Vagina (tissue), 2 donors: ENCODE data around the gene TMX3.

Experiments used
- POLR2A ChIP-seq, 2 donors: fragments of 450-650 bp; IDR thresholded peaks; one replicate each; pipeline ENCODE4 v1.6.1; 2017; ENCODE audit warnings: antibody characterized with exemption in 2 of 2, mild to moderate bottlenecking in 2 of 2, moderate library complexity in 2 of 2
- POLR2AphosphoS5 ChIP-seq, 2 donors: sonication (generic); formaldehyde crosslinking; IDR thresholded peaks; one replicate each; pipeline ENCODE4 v1.9.0; 2017; ENCODE audit warnings: antibody characterized with exemption in 2 of 2, mild to moderate bottlenecking in 2 of 2, low read depth in 1 of 2; ENCODE audit not compliant: insufficient read depth in 1 of 2
- TF ChIP-seq, protein P1 (sequence below), 3 experiments: fragments of 450-650 bp in 2 of 3; fragments of 200-600 bp in 1 of 3; sonication (generic) in 1 of 3; IDR thresholded peaks; one replicate each; pipeline ENCODE4 v1.5.1; 2017 to 2019; ENCODE audit warnings: antibody characterized with exemption in 3 of 3, mild to moderate bottlenecking in 2 of 3, moderate library complexity in 2 of 3

DNA sequence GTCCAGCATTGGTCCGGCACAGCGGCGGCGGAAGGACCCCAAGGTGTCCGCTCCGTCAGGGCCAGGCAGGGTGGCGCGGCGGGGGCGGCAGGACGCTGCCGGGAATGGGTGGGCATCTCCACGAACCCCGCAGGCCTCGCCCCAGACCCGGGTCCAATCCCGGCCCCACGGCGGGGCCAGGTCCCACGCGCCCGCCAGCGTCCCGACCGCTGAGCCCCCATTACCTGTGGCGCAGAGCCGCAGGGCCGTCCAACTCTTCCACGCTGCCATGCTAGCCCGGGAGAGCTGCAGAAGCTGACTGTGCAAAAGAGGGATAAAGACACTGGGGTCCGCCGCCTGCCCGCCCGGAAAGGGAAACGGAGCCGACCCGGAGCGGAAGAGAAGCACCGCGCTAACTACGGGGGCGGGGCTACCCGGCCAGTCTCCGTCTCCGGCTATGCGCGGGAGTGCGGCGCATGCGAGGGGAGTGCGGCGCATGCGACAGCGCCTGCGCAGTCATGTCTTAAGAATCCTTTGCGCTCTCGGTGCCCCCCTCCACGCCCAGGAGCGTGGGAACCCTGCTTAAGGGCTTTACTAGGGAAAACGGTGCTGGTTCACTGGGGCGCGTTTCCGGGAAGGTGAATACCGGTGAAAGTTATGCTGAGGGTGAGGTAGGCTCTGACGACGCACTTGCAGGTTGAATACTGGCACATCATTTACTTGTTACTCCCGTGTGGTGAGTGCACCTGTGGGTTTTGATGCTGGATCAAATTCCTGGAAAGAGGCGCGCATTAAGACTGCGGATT lies at the start of gene TMX3:
- TF ChIP-seq, protein P1, sequence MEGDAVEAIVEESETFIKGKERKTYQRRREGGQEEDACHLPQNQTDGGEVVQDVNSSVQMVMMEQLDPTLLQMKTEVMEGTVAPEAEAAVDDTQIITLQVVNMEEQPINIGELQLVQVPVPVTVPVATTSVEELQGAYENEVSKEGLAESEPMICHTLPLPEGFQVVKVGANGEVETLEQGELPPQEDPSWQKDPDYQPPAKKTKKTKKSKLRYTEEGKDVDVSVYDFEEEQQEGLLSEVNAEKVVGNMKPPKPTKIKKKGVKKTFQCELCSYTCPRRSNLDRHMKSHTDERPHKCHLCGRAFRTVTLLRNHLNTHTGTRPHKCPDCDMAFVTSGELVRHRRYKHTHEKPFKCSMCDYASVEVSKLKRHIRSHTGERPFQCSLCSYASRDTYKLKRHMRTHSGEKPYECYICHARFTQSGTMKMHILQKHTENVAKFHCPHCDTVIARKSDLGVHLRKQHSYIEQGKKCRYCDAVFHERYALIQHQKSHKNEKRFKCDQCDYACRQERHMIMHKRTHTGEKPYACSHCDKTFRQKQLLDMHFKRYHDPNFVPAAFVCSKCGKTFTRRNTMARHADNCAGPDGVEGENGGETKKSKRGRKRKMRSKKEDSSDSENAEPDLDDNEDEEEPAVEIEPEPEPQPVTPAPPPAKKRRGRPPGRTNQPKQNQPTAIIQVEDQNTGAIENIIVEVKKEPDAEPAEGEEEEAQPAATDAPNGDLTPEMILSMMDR (IDR thresholded peaks at IDR 0.05) = no peak
- TF ChIP-seq POLR2A (IDR thresholded peaks at IDR 0.05) (peak in 1 of 2 donors; percentile 20), POLR2AphosphoS5 (IDR thresholded peaks at IDR 0.05; ENCODE audit: insufficient read depth in 1 of 2, low read depth in 1 of 2) (peak; percentile 82 to 87)
